ENCODE measurements around the gene CHST11.
A peak's percentile ranks its signal among the peaks of the same experiment; 100 is the strongest.

Gene CHST11

DNA sequence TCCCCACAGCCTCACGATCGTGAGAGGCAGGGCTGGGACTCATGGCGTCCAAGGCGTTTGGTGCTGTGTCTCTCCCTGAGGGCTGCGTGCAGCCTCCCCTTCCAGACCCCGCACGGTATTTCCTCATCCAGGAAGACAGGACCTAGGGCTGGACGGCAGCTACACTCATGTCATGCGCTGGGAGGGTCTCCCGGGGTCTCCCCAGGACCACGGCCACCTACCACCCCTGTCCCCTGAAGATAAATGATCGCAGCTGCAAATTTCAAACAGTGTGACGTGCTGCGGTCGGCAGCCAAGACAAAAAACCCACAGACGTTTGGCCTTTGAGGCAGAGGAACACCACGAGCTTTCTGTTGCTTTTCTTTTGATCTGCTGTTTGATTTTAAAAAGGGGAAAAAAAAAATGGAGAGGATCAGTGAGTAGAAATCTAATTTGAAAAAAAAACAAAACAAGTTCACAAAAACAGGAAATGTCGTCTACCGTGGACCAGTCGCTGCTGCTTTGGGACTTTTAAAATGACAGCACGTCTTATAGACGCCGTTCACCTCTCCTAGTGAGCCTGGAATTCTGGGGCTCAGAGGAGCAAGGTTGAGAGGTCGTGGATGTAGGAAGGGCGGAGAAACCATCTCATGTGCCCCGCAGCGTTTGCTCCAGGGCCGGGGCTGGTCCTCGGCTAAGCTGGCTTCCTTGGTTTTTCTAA, 263.7 kb downstream of the CHST11 start:
- DNase-seq (ENCODE audit: low read depth) = no peak

GRCh38 chr12:104721039-104721405, 264.3 kb downstream of the CHST11 start:
- no peak for DNase-seq (ENCODE audit: low read depth)

GRCh38 chr12:104721936-104722335, 265.2 kb downstream of the CHST11 start:
- DNase-seq (ENCODE audit: low read depth) = no peak

- DNase-seq (ENCODE audit: low read depth) = no peak
These were observed 266.1 kb downstream of the CHST11 start for GRCh38 chr12:104722601-104723534.

- no peak for DNase-seq (ENCODE audit: low read depth)
These were observed 267.1 kb downstream of the CHST11 start for GRCh38 chr12:104723895-104724294.

GRCh38 chr12:104724992-104725585, 268.3 kb downstream of the CHST11 start:
- no peak for DNase-seq (ENCODE audit: low read depth)

- DNase-seq (ENCODE audit: low read depth) = no peak
These were observed 268.9 kb downstream of the CHST11 start for GRCh38 chr12:104725610-104726009.

DNA sequence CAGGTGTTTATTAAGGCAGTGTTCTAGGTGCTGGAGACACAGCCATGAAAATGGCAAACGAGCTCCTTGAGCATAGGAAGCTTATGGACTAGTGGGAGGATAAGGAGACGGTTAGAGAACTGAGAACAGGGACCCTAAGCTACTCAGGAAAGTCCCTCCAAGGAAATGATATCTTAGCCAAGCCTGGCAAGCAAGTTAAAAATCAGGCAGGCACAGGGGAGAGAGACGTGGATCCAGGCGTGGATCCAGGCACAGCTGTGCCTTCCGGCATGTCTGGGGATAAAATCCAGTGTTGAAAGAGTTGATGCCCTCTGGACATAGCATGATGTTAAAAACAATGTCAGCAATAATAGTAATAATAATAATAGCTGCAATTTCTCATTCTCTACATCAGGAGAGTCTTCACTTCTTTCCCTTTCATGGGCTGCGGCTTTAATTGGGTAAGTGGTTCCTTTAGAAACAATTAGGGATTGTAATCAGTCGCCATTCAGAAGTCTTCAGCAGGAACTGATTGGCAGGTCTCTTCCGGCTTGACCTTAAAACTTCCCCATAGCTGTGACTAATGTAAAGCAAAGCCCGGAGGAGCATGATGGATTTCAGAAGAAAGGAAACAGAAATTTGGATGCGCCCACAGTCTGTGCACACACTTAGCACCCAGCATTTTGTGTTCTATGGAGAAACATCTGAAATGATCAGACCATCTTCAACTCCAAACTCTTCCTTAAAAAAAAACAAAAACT, 271.1 kb downstream of the CHST11 start:
- DNase-seq (ENCODE audit: low read depth) = no peak

GRCh38 chr12:104729091-104729490, 272.3 kb downstream of the CHST11 start:
- no peak for DNase-seq (ENCODE audit: low read depth)

DNA sequence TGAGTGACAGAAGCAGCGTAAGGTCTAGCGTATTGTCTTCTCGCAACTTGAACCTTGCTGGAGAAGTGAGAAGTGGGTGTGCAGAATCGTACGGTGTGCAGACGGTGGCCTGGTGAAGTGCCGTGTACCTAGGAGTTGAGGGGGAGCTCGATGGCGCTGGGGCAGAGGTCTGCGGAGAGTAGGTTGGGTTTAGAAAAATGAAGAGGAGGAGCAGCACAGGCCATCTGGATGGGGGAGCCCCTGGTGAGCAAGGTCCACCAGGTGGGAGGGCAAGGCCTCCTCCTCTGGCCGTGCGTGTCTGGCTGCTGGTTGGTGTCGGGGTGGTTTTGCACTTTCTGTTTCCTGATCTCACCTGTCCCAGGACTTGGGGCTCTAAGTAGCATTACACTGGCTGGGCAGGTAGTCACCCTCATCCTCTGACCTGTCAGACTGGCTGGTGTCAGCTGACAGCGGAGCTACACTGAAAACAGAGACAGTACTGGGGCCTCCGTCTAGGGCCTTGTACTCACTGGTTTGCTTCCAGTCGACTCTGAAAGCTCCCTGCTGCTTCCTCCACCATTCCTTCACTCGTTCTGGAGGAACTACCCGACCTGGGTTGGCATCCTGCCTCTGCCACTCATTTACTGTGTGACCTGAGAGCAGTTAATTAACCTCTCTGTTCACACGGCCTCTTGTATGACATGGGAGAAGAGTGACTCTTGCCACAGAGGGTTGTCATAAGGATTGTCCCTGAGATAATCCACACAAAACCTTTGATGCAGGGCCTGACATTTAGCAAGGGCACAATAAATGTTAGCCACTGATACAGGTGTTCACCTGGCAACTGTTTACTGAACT, 273.1 kb downstream of the CHST11 start:
- no peak for DNase-seq (ENCODE audit: low read depth)

- no peak for DNase-seq (ENCODE audit: low read depth)
These were observed 274.0 kb downstream of the CHST11 start for GRCh38 chr12:104730763-104731162.

DNA sequence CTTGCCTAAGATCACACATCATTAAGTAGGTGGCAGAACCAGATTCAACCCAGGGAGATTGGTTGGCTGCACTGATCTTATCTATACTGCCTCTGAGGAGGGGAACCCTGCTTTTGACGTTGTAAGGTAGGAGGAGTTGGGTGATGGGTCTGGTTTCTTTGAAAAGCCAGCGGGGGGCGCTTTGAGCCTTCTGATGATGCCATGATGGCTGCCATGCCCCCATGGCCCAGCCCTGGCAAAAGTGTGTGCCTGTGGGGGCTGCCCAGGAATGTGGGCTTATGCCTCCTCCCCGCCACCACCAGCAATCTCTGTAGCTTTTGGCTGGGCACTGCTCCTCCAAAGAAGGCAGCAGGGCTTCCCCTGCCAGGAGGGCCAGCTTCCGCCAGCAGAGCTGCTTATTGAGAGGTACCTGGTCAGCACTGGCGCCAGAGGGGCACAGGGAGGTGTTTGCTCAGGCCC, 277.0 kb downstream of the CHST11 start:
- DNase-seq (ENCODE audit: low read depth) = no peak

DNA sequence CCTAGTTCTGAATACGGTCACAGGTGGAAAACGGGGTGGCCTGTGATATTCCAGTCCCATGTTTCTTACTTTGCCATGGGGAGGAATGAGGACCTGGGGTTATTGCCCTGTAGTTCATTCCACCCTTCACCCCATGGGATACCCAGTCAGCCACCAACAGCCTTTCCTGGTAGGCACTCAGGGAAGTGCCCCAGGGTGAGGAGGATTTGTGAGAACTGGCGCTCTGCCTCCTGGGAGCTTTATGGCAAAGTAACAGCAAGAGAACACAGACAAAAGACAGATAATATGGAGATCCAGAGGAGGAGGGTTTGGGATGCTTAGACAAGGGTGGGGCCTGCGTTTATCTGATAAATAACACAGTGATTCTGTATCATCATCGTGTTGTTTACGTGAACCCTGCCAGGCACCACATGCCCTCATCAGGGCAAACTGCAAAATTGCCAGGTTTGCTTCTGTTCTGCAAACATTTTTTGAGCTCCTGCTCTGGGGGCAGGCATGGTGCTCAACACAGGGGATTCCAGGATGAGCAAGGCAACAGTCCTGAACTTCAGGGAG, 277.9 kb downstream of the CHST11 start:
- no peak for DNase-seq (ENCODE audit: low read depth)

GRCh38 chr12:104735801-104736200, 279.1 kb downstream of the CHST11 start:
- no peak for DNase-seq (ENCODE audit: low read depth)

DNA sequence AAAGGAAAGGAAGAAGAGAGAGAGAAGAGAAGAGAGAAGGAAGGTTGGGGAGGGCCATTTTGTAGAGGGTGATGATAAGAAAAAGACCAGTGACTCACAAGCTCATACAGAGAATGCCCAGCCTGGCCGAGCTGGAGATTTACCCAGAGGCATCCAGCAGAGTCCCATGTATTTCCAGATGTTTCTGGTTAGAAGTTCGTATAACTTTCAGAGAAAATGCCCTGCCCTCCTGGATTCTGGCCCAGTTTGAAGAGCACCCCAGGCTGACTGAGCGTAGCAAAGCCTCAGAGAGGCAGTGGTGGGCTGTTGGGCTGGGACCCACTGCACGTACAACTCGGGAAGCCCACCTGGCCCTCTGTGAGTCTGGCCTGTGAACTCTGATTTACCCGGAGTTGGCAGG, 279.6 kb downstream of the CHST11 start:
- DNase-seq (ENCODE audit: low read depth) = peak; percentile 85

DNA sequence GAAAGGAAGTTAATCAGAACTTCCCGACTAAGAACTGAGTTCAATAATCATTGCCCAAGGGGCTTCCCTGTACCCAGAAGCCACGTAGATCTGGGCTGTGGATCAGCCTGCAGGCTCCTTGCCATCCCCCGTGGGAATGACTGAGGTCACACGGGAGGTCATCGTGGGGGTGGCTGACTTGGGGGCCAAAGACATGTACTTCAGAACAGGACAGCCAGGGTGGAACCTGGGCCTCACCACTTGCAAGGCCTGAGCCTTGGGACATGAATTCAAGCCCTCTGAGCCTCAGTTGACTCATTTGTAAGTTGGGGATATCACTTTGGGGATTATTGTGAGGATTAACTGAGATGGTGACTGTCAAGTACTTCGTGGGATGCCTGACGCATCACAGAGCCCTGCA, 280.4 kb downstream of the CHST11 start:
- no peak for DNase-seq (ENCODE audit: low read depth)

DNA sequence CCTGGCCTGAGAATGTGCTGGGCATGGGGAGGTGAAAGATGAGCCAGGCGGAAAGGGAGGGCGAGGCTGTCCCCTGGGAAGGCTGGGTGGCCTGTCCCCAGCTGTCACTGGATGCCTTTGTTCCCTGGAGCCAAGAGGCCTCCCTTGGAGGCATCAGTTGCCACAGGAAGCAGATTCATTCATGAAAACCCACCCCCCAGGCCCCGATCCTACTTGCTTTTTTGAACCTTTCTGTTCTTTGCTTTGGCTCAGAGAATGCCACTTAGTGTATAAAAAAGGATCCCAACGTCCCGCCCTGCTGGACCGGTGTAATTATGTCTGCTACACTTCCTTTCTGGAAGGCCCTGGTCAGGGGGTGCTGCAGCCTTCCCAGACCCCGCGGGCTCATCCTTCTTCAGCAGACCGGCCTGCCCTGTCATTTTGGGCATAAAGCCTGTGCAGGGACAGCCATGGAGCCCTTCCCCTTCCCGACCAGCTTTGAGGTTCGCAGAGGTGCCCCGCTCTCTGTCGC, 281.1 kb downstream of the CHST11 start:
- no peak for DNase-seq (ENCODE audit: low read depth)

- DNase-seq (ENCODE audit: low read depth) = no peak
These were observed 281.6 kb downstream of the CHST11 start for GRCh38 chr12:104738331-104738730.

GRCh38 chr12:104738776-104739642, 282.3 kb downstream of the CHST11 start:
- no peak for DNase-seq (ENCODE audit: low read depth)

DNA sequence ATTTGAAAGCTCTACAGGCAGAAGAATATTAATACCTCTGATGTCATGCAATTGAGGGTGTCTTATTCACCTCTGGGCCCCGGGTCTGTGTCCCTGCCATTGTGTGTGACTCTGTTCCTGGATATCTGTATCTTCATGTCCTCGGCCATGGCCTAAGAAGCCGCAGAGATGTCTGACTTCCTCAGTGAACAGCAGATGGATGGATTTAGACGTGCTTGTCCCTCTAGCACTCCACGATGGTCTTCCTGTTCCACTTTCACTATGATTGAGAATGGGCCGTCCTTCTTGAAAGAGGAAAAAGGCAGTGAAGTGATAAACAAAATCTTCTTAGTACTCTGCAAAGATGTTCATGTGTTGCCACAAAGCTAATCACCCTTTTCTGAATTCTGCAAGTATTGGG, 283.9 kb downstream of the CHST11 start:
- DNase-seq (ENCODE audit: low read depth) = no peak

Data from fibroblast of the conjunctiva (primary cell).